ENCODE data around the gene MACROD2.

Gene MACROD2

DNA sequence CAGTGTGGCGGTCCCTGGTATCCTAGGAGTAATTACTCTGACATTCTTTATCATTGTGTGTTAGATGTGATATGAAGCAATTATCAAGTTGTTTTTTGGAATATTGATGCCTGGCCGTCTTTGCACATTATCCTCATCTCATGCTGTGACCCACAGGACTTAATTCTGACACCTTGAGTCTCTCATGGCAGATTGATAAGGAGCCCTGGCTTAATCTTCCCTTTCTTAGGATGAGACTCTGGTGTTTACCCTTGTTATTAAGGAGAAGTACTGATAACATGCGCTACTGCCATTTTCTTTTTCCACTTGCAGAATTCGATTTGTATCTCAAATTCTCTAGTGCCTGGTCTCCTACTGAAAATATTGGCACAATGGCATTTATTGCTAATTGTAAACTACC, 1597.8 kb downstream of the MACROD2 start:
- DNase-seq (ENCODE audit: low read depth in 1 of 2, low spot score in 1 of 2) = no peak

DNA sequence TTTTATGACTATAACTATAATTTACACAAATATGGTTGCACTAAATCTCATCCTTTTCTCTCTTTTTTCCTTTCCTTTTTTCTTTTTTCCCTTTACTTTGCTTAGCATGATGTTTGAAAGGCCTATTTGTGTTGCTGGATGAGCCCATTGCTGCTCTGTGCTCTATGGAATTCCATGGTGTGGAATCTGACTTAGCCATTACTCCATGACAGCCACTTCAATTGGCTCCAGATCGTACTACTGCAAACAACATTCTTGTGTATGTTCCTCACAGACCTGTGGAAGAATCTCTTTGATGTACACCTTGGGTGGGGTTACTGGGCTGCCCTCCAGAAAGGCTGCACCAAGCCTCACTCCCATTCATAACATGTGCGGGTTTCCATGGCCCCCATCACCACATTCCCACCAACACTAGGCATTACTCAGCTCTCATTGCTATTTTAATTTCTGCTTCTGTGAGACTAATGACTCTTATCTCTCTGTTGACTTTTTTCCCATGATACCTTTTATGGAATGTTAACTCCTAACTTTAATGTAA, 1598.9 kb downstream of the MACROD2 start:
- no peak for DNase-seq (ENCODE audit: low read depth in 1 of 2, low spot score in 1 of 2)

DNA sequence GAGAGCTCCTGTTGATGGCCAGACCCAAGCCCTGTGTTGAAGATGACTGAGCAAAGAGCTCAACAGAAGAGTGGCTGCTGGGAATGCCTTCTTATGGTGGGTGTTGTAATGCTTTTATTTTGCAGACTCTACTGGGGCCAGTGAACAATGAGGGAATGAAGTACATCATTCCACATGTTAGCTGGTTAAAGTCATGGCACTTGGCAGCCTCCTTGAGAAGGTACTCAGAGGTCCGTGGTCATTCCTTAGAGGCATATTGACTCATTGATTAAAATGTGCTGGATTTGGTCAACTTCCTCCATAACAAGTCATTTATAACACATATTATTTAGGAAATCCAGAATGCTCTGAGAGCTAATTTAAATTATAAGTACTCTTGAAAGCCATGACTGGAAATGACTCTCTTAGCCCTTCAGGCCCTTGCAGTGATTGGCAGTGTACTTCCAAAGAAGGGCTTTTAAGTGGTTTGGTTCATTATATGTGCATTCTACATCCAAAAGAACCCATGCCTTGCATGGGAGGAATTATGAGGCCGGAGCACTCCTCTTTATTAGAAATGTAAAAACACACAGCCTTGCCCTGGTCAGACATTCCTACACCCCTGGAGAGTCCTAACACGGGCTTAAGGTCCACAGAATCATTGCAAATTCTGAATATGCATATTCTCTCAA, 1601.0 kb downstream of the MACROD2 start:
- DNase-seq (ENCODE audit: low read depth in 1 of 2, low spot score in 1 of 2) = no peak

DNA sequence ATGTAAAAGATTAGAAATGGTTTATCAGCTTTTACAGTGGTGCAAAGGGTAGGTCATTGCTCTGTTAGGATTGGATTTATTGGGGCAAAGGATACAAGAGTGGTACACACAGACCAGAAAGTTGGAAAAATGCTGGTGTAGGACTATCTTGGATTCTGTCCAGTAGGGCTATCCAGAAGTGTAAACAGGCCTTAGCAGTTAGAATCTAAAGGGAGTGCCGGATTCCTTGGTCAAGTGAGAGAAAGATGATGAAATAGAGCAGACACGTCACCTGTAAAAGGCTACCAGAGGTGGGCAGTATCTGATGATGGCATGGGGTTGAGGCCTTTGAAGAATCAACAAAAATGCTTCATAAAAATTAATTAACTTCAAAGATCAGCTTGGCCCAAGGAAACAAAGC, 1602.0 kb downstream of the MACROD2 start:
- no peak for DNase-seq (ENCODE audit: low read depth in 1 of 2, low spot score in 1 of 2)

DNA sequence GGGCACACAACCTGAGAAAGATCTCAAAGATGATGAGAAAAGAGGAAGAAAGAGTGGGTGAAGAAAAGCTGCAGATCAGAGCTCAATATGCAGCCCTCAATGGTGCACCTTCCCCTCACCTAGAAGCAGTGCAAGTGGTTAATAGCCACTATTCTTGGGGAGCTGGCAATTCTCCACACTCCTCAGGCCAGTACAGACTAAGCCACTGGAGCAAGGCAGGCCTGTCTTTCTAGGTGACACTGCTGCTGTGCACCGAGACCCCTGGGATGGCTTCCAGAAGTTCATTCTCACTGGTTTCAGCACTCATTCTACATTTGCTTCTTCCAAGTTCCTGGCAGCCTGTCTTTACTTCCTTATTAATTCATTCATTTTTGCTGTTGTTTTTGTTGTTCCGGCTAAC, 1604.6 kb downstream of the MACROD2 start:
- no peak for DNase-seq (ENCODE audit: low read depth in 1 of 2, low spot score in 1 of 2)

DNA sequence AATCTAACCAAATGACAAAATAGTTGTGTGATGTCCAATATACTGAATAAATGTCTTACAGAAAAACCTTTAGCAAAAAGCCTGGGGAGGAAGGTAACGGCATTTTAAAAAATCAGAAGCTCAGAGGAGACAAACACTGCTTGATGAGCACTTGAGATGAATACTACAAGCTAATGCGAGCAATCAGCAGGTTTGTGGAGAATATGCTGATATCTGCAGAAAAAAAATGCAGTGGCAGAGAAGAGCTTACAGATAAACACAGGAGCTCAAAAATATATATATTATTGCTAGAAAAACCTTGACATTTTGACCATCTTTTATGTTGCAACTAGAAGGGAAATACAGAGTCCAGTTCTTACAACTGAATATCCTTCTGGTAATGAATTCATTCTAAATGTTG, 1605.2 kb downstream of the MACROD2 start:
- DNase-seq (ENCODE audit: low read depth in 1 of 2, low spot score in 1 of 2) = no peak

DNA sequence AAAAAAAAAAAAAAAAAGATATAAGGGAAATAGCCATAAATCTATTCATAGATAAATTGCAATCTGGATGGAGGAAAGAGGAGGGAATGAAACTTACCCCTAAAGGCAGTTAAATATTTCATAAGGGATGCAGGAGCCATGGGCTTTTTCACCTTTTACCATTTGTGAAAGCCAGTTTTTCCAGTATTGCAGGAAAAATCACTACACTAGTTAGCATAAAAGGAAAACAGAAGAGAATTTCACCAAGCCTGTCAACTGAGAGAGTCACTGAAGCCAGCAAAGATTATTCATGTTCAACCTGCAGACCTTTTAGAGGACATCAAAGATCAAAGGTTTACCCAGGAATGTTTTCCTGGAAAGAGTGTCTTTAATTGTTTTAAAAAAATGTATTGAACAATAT, 1608.2 kb downstream of the MACROD2 start:
- no peak for DNase-seq (ENCODE audit: low read depth in 1 of 2, low spot score in 1 of 2)

DNA sequence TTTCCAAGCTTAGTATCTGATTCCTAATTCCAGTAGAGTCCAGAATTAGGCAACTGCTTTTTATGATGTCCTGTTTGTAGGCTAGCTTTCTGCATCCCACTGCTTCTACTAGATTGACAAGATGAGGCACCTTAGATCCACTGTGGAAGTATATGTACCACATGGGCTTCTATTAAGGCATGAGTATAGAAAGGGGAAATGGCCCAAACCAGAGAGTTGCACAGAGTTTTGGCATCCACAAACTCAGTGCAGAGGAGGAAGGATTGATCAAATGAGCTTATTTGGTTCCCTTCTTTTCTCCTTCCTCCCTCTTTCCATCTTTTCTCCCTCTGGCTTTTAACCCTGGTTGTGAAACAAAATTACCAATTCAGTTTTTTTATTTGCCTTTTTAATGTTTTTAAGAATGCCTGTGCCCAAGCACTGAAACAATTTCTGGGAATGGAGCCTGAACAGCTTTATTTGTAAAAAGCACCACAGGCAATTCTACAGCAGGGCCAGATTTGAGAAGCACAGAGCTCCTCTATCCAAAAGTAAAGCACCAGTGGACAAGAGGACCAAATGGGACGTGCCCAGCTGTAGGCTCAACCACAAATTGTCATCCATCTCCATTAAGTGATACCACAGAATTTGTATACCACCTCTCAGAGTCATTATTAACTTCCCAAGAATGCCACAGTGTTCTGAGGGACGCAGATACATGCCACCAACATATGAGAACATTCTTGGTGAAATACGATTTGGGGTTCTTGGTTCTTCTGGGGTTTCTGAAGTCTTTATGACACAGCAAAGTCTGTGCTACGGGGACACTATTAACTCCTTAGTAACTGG, 1608.9 kb downstream of the MACROD2 start:
- no peak for DNase-seq (ENCODE audit: low read depth in 1 of 2, low spot score in 1 of 2)

DNA sequence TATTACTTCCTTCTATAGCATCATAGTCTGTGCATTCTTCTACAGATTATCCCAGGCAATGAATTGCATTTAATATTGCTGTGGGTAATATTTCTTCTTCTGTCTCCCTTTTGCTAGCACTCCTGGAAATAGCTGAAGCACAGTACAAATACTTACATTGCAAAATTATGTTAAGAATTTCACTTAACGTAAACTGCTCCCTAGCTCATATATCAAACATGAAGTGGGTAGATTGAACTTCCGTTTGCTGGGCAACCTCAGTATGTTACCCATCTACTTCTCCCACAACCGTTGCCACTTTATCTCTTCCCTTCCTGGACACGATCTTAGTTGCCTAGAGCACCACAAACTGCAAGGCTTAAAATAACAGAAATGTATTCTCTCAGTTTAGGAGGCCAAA, 1614.6 kb downstream of the MACROD2 start:
- DNase-seq (ENCODE audit: low read depth in 1 of 2, low spot score in 1 of 2) = no peak

DNA sequence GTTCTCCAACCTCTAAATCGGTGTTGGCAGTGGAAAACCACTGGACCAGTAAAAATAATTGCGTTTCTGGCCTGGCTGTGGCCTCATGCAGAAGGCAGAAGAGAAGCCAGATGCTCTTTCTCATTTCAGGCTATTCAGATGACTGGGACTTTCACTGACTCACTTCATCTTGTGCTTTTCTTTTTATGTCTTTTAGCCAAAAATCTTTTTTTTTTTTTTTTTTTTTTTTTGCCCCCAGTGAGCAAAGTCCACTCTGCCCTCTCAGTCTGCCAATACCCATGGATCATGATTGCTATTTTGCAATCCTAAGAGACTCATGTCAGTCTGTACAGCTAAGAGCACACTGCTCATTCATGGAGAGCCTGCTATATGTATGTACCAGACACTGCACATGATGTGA, 1615.5 kb downstream of the MACROD2 start:
- DNase-seq (ENCODE audit: low read depth in 1 of 2, low spot score in 1 of 2) = no peak

DNA sequence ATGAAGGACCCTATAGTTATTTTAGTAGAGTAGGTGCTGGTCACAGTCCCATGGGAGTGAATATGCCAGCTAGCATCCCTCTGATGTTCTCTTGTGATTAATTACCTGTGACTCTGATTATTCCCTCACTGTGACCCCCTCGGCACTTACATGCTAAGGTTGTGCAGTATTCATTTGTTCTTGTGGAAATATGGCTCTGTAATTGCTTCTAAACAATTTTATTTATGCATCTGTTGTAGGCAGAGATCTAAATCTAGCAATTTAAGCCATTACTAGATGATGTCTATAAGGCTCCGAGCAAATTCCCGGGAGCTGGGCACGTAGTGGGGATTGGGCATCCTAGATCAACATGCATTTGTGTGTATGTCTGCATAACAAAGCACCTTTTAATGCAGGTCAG, 1616.2 kb downstream of the MACROD2 start:
- DNase-seq (ENCODE audit: low read depth in 1 of 2, low spot score in 1 of 2) = no peak

DNA sequence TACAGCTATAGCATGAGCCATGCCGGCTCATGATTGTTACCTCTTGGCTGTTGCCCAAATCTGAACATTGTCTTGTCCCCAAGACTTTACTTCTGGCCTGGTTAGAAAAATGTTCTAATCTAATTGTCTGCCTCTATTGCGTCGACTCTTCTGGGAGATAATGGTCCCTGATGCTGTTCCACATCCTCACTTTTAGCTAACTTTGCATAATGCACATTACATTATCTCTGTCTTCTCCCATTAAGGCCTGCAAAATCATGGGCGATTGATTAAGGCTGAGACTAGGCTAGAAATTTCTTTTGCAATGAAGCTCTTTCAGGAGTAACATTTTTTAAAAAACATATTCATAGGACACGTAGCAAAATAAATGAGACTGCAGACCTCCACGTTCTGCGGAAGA, 1616.9 kb downstream of the MACROD2 start:
- no peak for DNase-seq (ENCODE audit: low read depth in 1 of 2, low spot score in 1 of 2)

DNA sequence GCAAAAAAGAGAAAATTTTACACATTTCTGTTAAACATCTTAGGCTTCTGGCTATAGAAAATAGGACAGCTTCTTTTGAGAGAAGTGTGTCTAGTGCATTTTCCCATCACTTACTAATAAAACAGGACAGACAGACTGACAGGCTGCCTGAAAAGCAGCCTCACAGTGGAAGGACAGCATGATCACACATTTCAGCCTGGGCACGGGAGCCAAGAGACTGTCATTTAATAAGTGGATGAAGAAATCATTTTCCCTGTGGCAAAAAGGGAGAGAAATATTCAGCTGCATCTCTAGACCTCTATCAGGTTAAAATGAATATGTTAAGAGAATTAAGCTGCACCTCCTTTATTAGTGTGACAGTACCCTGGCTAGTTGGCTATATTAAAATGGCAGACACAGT, 1617.5 kb downstream of the MACROD2 start:
- no peak for DNase-seq (ENCODE audit: low read depth in 1 of 2, low spot score in 1 of 2)

DNA sequence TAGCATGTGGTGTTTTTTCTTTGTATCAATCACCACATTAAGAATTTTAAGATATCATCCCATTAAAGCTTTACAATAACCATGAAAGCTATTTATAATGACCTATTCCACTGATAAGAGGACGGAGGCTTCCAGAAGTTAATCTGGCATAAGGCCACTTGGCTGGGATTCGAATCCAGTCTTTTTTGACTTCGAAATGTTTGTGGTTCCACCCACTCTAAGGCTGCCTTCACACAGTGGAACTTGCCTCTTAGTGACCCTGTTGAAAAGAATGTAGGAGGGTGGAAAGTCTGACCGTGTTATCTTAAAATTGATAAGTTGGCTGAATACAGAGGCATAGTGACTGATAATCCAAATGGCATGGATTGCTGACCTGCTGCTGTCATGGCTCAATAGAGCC, 1618.2 kb downstream of the MACROD2 start:
- DNase-seq (ENCODE audit: low read depth in 1 of 2, low spot score in 1 of 2) = no peak

DNA sequence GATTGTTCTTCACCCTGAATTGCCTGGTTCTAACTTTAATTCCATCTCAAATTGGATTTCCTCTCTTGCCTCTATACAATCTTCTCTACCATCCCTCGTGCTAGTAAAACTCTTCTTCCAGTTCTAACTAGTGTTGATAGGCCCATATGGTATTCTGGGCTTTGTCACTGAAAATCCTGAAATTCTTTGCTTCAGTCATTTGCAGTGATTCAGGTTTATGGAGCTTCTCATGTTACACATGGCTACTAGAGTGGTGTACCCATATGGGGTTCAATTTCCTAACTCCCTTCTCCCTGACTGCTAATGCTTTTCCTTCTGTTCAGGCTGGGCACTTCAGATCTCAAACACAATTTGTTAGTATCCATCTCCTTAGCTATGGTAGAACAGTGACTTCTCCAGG, 1621.3 kb downstream of the MACROD2 start:
- no peak for DNase-seq (ENCODE audit: low read depth in 1 of 2, low spot score in 1 of 2)

DNA sequence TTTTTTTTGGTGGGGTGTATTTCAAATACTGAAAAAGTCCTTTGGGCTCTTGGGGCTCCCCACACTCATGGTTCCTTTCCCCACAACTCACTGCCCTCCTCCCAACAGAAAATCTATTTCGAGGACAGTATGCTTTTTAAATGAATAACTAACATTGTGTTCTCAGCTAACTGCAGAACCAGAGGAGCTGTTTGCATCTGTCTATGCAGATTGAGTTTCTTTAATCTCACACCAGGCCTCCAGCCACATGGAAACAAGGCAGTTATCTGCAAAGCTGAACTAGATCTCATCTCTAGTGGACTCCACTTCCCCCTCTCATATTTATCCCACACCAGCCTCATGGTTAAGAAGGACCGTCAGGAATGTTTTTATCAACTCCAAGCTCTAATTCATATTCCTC, 1622.8 kb downstream of the MACROD2 start:
- DNase-seq (ENCODE audit: low read depth in 1 of 2, low spot score in 1 of 2) = no peak

DNA sequence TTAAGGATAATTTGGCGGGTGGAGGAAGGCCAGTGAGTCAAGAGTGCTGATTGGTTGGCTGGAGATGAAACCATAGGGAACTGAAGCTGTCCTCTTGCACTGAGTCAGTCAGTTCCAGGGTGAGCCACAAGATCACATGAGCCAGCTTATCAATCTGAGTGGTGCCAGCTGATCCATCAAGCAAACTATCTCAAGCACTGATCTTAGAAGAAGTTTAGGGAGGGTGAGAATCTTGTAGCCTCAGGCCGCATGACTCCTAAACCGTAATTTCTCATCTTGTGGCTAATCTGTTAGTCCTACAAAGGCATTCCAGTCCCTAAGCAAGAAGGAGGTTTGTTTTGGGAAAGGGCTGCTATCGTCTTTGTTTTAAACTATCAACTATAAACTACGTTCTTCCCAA, 1623.6 kb downstream of the MACROD2 start:
- DNase-seq (ENCODE audit: low read depth in 1 of 2, low spot score in 1 of 2) = no peak

DNA sequence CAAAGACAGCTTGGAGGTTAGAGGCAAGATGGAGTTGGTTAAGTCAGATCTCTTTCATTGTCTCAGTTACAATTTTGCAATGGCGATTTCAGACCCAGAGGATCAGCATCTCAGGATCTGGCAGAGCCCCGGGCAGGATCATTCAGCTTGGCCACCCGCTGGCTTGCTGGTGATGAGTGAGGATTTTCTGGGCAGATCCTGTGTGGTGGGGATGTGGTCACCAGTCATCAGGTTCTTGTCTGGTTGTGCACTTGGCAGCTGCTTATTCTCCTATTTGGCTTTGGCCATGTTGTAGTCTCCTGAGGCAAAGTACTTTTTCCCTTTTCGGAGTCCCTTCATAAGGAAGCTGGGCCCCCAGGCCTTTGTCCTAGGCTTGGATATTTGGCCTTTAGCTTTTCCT, 1624.0 kb downstream of the MACROD2 start:
- no peak for DNase-seq (ENCODE audit: low read depth in 1 of 2, low spot score in 1 of 2)

DNA sequence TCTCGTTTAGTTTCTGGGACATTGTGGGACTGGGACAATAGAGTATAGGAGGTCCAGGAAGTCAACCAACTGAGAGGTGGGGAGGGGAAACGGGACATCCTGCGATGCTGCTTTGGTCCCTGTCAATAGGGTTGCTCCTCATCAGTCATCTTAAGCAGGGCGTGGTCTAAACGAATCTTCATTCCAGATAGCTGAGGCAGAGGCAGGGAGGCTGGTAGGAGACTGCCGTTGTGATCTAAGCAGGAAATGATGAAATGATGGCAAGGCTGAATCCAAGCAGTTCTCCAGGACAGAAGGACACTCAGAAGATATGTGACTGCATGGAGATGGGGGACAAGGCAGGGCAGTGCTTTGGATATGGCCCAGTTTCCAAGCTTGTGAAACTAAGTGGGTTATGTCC, 1624.5 kb downstream of the MACROD2 start:
- DNase-seq (ENCODE audit: low read depth in 1 of 2, low spot score in 1 of 2) = no peak

DNA sequence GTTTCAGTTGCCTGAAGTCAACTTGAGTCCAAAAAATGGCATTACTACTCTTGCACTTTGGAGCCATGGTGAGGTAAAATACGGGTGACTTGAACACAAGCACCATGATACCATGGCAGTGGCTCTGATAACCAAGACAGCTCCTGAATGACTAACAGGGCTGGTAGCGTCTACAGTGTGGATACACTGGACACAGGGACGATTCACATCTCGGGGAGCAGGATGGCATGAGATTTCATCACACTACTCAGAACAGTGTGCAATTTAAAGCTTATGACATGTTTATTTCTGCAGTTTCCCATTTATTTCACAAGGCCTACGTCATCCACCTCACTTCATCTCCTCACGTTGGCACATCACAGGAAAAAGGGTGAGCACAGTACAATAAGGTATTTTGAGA, 1627.1 kb downstream of the MACROD2 start:
- no peak for DNase-seq (ENCODE audit: low read depth in 1 of 2, low spot score in 1 of 2)

DNA sequence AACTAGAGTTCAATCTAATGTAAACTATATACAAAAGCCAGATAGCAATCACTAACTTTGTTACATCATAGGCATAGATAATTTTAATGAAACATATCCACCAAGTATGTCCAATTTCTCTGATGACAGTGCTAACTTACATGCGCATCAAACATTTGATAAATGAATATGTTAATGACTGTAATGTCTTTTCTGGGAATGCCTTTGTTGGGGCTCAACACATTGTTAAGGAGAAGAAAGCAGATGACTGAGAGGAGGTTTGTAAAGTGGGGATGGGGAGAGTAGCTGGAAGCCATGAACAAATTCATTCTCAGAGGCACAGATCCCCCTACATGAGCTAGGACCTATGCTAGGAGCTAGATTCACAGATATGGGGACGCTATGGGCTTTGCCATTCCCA, 1627.9 kb downstream of the MACROD2 start:
- DNase-seq (ENCODE audit: low read depth in 1 of 2, low spot score in 1 of 2) = no peak

DNA sequence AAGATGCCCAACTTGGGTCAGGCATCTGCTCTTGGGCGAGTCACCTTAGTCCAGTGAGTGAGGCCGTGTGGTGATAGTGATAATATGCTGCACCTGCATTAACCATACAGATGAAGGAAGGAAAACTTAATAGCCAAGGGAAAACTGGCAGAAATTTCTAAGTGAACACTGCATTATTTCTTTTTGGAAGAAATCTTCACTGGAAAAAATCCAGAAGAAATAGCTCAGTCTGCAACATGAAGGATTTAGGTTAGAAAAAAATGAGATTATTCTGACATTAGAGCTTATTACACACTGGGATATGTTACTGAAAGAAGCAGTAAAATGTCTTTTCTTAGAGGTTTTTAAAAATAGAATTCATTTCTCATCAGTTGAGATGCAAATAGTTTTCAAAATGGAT, 1630.7 kb downstream of the MACROD2 start:
- no peak for DNase-seq (ENCODE audit: low read depth in 1 of 2, low spot score in 1 of 2)

DNA sequence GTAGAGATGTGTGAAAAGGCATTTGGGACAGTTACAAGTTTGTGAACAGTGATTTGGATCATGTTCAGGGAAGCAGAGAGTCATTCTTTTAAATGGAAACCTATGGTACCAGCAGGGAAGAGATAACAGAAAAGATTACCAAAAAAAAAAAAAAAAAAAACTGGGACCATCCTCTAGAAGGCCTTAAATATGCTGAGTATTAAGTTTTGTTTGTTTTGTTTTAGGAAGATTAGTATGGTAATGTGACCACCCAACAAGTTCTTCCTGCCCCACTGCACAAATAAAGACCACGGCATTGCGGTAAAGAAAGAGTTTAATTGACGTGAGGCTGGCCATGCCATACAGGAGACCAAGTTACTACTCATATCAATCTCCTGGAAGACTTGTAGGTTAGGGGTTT, 1631.8 kb downstream of the MACROD2 start:
- DNase-seq (ENCODE audit: low read depth in 1 of 2, low spot score in 1 of 2) = no peak
